Caco-2 (cell line): ENCODE data around the gene RFX3. TPM values are rescaled to one million over a fixed set of nuclear protein-coding genes. Genes with fewer than 3 reads are reported as not detected.

Experiments used
- BruUV-seq: library from RNA; stranded (reverse); fragments of 400-500 nt; replicated peaks from 2 replicates; lab custom pipeline; 2021; lab: Mats Ljungman, UMichigan
- CTCF ChIA-PET: fragments of 300-600 bp; sonication (Branson Sonifier 250); formaldehyde crosslinking; loops from one replicate; lab custom pipeline; 2022; ENCODE audit warnings: antibody characterized with exemption; lab: Charles Lee
- POLR2A ChIA-PET: fragments of 300-600 bp; sonication (Branson Sonifier 250); formaldehyde crosslinking; loops from one replicate; lab custom pipeline; 2022; ENCODE audit warnings: antibody characterized with exemption; lab: Charles Lee
- DNase-seq, 2 experiments: peaks; one replicate each; pipeline versions ENCODE4 v3.0.0 to v3.0.0-alpha.2; 2020 to 2022
- H3K27me3 ChIP-seq: replicated peaks from 2 replicates; pipeline ENCODE4 v1.6.0; 2011; ENCODE audit warnings: low read length; ENCODE audit not compliant: control insufficient read depth, insufficient read depth
- H3K36me3 ChIP-seq: 2 replicates; pipeline ENCODE4 v1.5.1; 2011; ENCODE audit warnings: low read length; ENCODE audit not compliant: control insufficient read depth, insufficient read depth
- H3K4me1 ChIP-seq: fragments of 250-450 bp; sonication (Bioruptor Pico); 2 replicates; pipeline ENCODE4 v1.5.1; 2020; ENCODE audit warnings: mild to moderate bottlenecking
- H3K4me3 ChIP-seq: 2 replicates; pipeline ENCODE4 v1.5.1; 2011; ENCODE audit warnings: low read depth, mild to moderate bottlenecking, control low read depth, low read length
- H3K9me3 ChIP-seq: fragments of 250-450 bp; sonication (Bioruptor Pico); 2 replicates; pipeline ENCODE4 v1.5.1; 2020; ENCODE audit warnings: mild to moderate bottlenecking, moderate library complexity
- H3K27ac Mint-ChIP-seq: one replicate; pipeline ENCODE4 v1.8.0; 2022; ENCODE audit warnings: mixed read lengths; ENCODE audit not compliant: unreplicated experiment
- H3K27me3 Mint-ChIP-seq: one replicate; pipeline ENCODE4 v1.8.0; 2022; ENCODE audit warnings: mixed read lengths; ENCODE audit not compliant: insufficient read depth, unreplicated experiment
- H3K36me3 Mint-ChIP-seq: one replicate; pipeline ENCODE4 v1.8.0; 2022; ENCODE audit warnings: mild to moderate bottlenecking, mixed read lengths; ENCODE audit not compliant: insufficient read depth, unreplicated experiment
- H3K4me1 Mint-ChIP-seq: one replicate; pipeline ENCODE4 v1.8.0; 2022; ENCODE audit warnings: low read depth, mixed read lengths; ENCODE audit not compliant: unreplicated experiment
- H3K4me3 Mint-ChIP-seq: one replicate; pipeline ENCODE4 v1.8.0; 2022; ENCODE audit warnings: mild to moderate bottlenecking, moderate library complexity, mixed read lengths; ENCODE audit not compliant: unreplicated experiment
- H3K9me3 Mint-ChIP-seq: one replicate; pipeline ENCODE4 v1.8.0; 2022; ENCODE audit warnings: mixed read lengths; ENCODE audit not compliant: unreplicated experiment
- intact Hi-C: fragments of 100-400 bp; cut with micrococcal nuclease; formaldehyde crosslinking; loops from one replicate; pipeline ENCODE4 v1.10.0; 2022; ENCODE audit not compliant: unreplicated experiment
- total RNA-seq: library from RNA; stranded (reverse); gene quantifications from 2 replicates; pipeline ENCODE4 v1.2.3, GENCODE V29; 2022
- TF ChIP-seq, protein P1 (sequence below), 2 experiments: fragments of 200-600 bp in 1 of 2; IDR thresholded peaks; 1 replicate in 1 of 2; 2 replicates in 1 of 2; pipeline versions ENCODE4 v1.5.1 to v1.8.0; 2011 to 2022; ENCODE audit warnings: antibody characterized with exemption in 1 of 2, control low read depth in 1 of 2, inconsistent platforms in 1 of 2, low read depth in 1 of 2, low read length in 1 of 2, mild to moderate bottlenecking in 1 of 2, moderate library complexity in 1 of 2; ENCODE audit not compliant: insufficient read depth in 1 of 2, severe bottlenecking in 1 of 2, unreplicated experiment in 1 of 2

RFX3 gene
- total RNA-seq, 1 experiment from 2014 or later, result 4.2 TPM

DNA sequence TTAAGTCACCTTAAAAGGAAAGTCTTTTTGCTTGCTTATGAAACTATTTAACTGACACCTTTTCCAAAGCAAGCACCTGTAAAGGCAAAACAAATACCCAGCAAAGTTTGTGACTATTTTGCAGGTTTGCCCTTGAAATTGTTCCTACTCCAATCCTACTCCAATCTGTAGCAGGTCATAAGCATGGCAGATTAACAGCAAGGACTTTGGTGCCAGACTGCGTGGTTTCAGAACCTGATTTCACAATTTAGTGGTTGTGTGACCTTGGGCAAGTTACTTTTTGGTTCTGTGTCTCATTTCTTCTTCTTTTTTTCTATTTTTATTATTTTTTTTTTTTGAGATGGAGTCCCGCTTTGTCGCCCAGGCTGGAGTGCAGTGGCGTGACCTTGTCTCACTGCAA lies 282.1 kb downstream of the RFX3 start:
- TF ChIP-seq, protein P1, sequence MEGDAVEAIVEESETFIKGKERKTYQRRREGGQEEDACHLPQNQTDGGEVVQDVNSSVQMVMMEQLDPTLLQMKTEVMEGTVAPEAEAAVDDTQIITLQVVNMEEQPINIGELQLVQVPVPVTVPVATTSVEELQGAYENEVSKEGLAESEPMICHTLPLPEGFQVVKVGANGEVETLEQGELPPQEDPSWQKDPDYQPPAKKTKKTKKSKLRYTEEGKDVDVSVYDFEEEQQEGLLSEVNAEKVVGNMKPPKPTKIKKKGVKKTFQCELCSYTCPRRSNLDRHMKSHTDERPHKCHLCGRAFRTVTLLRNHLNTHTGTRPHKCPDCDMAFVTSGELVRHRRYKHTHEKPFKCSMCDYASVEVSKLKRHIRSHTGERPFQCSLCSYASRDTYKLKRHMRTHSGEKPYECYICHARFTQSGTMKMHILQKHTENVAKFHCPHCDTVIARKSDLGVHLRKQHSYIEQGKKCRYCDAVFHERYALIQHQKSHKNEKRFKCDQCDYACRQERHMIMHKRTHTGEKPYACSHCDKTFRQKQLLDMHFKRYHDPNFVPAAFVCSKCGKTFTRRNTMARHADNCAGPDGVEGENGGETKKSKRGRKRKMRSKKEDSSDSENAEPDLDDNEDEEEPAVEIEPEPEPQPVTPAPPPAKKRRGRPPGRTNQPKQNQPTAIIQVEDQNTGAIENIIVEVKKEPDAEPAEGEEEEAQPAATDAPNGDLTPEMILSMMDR (IDR thresholded peaks at IDR 0.05; ENCODE audit: insufficient read depth in 1 of 2, low read depth in 1 of 2, low read length in 1 of 2, severe bottlenecking in 1 of 2, unreplicated experiment in 1 of 2), result no peak
- H3K27me3 Mint-ChIP-seq, result no peaks in the 10 kb centered on the region
- CTCF ChIA-PET, result no interaction called here
- Histone ChIP-seq H3K27me3 (no peaks in the 10 kb centered on the region), H3K4me3 (no peak overlapping the region), H3K4me1 (no peaks in the 10 kb centered on the region), H3K36me3 (no peaks in the 10 kb centered on the region), H3K9me3 (no peaks in the 10 kb centered on the region)
- DNase-seq, result no peak
- POLR2A ChIA-PET, result no interaction called here
- BruUV-seq, result no TSS peak
- H3K27ac Mint-ChIP-seq, result no peak overlapping the region
- H3K4me3 Mint-ChIP-seq, result no peak overlapping the region
- H3K9me3 Mint-ChIP-seq, result no peaks in the 10 kb centered on the region
- intact Hi-C loops, result no loop called here
- no peaks in the 10 kb centered on the region for H3K4me1 Mint-ChIP-seq
- H3K36me3 Mint-ChIP-seq, result no peaks in the 10 kb centered on the region

DNA sequence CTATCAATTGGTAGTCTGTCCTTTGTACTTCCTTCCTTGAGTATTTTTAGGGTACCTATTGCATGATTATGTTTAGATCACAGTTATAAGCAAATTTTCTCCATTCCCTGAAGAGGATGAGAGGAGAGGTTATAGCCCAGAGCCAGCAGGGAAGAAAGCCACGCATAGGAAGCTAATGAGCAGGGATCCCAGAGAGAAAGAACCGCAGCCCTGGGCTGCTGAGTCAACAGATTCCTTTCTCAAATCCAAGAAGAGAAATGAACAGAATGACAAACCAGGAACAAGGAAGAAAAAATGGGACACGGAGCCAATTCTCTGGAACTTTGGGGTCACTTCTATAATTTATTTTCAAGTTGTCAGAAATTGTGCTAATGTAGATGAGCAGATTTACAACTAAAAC lies 284.5 kb downstream of the RFX3 start:
- Mint-ChIP-seq H3K4me1 (no peaks in the 10 kb centered on the region), H3K27ac (no peak overlapping the region), H3K27me3 (no peaks in the 10 kb centered on the region), H3K4me3 (no peak overlapping the region), H3K36me3 (no peaks in the 10 kb centered on the region), H3K9me3 (no peaks in the 10 kb centered on the region)
- BruUV-seq, result no TSS peak
- no peak overlapping the region for H3K4me3 ChIP-seq
- intact Hi-C loops, result no loop called here
- CTCF ChIA-PET, result interaction anchor here (1.6 kb wide), 1 partner anchor 200 kb away, joined by 16 read pairs; no protein-coding TSS in a partner anchor
- H3K36me3 ChIP-seq, result no peaks in the 10 kb centered on the region
- TF ChIP-seq, protein P1 (IDR thresholded peaks at IDR 0.05; ENCODE audit: insufficient read depth in 1 of 2, low read depth in 1 of 2, low read length in 1 of 2, severe bottlenecking in 1 of 2, unreplicated experiment in 1 of 2), result no peak
- POLR2A ChIA-PET, result no interaction called here
- H3K4me1 ChIP-seq, result no peaks in the 10 kb centered on the region
- no peaks in the 10 kb centered on the region for H3K9me3 ChIP-seq
- no peaks in the 10 kb centered on the region for H3K27me3 ChIP-seq
- no peak for DNase-seq

DNA sequence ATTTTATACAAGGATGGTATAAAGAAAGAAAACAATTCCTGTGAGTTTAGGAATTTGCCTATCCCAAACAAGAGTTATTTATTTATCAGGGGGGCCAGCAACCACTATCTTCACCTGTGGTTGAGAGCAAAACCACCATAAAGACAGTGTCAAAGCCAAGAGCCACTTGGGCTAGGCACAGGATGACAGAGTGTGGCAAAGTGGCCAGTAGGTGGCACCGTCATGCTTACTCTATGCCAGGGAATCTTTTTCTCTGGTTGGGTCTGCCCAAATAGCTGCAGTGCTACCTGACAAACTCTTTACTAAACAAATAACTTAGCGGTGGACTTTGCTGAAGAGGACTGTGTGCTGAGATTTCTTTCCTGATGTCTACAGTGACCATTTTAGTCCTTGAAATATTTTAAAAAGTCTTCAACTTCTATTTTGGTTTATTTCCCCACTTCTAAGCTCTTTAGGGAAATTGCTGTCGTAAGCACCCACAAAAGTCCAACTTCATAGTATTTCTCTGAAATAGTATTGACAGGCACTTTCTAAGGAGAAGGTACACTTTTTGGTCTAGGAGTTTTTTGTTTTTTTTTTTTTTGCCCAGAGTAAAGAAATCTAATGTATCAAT lies 285.0 kb downstream of the RFX3 start:
- no TSS peak for BruUV-seq
- H3K9me3 Mint-ChIP-seq, result no peaks in the 10 kb centered on the region
- H3K27ac Mint-ChIP-seq, result no peak overlapping the region
- peak; percentile 32 to 52 for DNase-seq
- H3K36me3 ChIP-seq, result no peaks in the 10 kb centered on the region
- H3K4me1 Mint-ChIP-seq, result no peaks in the 10 kb centered on the region
- H3K4me3 Mint-ChIP-seq, result no peak overlapping the region
- H3K4me3 ChIP-seq, result no peak overlapping the region
- no peaks in the 10 kb centered on the region for H3K9me3 ChIP-seq
- H3K27me3 ChIP-seq, result no peaks in the 10 kb centered on the region
- no peaks in the 10 kb centered on the region for H3K36me3 Mint-ChIP-seq
- no peaks in the 10 kb centered on the region for H3K27me3 Mint-ChIP-seq
- POLR2A ChIA-PET, result no interaction called here
- TF ChIP-seq, protein P1 (IDR thresholded peaks at IDR 0.05; ENCODE audit: insufficient read depth in 1 of 2, low read depth in 1 of 2, low read length in 1 of 2, severe bottlenecking in 1 of 2, unreplicated experiment in 1 of 2), result peak; percentile 37 to 42
- intact Hi-C loops, result loop anchor here (1.0 kb wide), 1 partner anchor 201 kb away; no protein-coding TSS in a partner anchor
- H3K4me1 ChIP-seq, result no peaks in the 10 kb centered on the region
- CTCF ChIA-PET, result interaction anchor here (1.6 kb wide), 1 partner anchor 201 kb away, joined by 16 read pairs; no protein-coding TSS in a partner anchor
